Mesendoderm (in vitro differentiated cells): ENCODE measurements around the gene LRFN5.

ENCODE experiments used
- DNase-seq: peaks from one replicate; pipeline ENCODE4 v3.0.0; 2013
- H2AK5ac ChIP-seq: 2 replicates; pipeline ENCODE4 v1.6.1; 2013; ENCODE audit warnings: low read length, inconsistent platforms
- H2BK120ac ChIP-seq: 2 replicates; pipeline ENCODE4 v1.6.1; 2013; ENCODE audit warnings: low read depth, mild to moderate bottlenecking, low read length, moderate library complexity, mixed read lengths
- H2BK15ac ChIP-seq: replicated peaks from 2 replicates; pipeline ENCODE4 v1.6.1; 2013; ENCODE audit warnings: low read depth, mild to moderate bottlenecking, moderate library complexity
- H2BK5ac ChIP-seq: 2 replicates; pipeline ENCODE4 v1.6.1; 2013; ENCODE audit warnings: low read length, inconsistent platforms
- H3K18ac ChIP-seq: 2 replicates; pipeline ENCODE4 v1.6.1; 2013; ENCODE audit warnings: mild to moderate bottlenecking, low read length, mixed read lengths
- H3K23ac ChIP-seq: one replicate; pipeline ENCODE4 v1.6.1; 2013; ENCODE audit warnings: low read length
- H3K27ac ChIP-seq: 2 replicates; pipeline ENCODE4 v1.5.1; 2013; ENCODE audit warnings: low read depth, mild to moderate bottlenecking, inconsistent platforms, low read length, moderate library complexity
- H3K27me3 ChIP-seq: 2 replicates; pipeline ENCODE4 v1.6.1; 2013; ENCODE audit warnings: low read length, control low read depth, mild to moderate bottlenecking, inconsistent platforms; ENCODE audit not compliant: insufficient read depth, poor library complexity
- H3K36me3 ChIP-seq: 2 replicates; pipeline ENCODE4 v1.6.1; 2013; ENCODE audit warnings: low read length, inconsistent platforms; ENCODE audit not compliant: control insufficient read depth, insufficient read depth
- H3K4ac ChIP-seq: one replicate; pipeline ENCODE4 v1.6.1; 2013; ENCODE audit warnings: low read depth, mild to moderate bottlenecking, low read length, moderate library complexity
- H3K4me1 ChIP-seq: 2 replicates; pipeline ENCODE4 v1.6.1; 2013; ENCODE audit warnings: low read depth, low read length, inconsistent platforms; ENCODE audit not compliant: control insufficient read depth
- H3K4me2 ChIP-seq: 2 replicates; pipeline ENCODE4 v1.6.1; 2013; ENCODE audit warnings: low read length
- H3K4me3 ChIP-seq: 2 replicates; pipeline ENCODE4 v1.5.1; 2013; ENCODE audit warnings: mild to moderate bottlenecking, low read length
- H3K56ac ChIP-seq: one replicate; pipeline ENCODE4 v1.6.1; 2013; ENCODE audit warnings: low read length
- H3K79me1 ChIP-seq: 2 replicates; pipeline ENCODE4 v1.6.1; 2013; ENCODE audit warnings: low read length, inconsistent platforms
- H3K79me2 ChIP-seq: 2 replicates; pipeline ENCODE4 v1.6.1; 2013; ENCODE audit warnings: mild to moderate bottlenecking, low read length; ENCODE audit not compliant: control insufficient read depth, insufficient read depth
- H3K9ac ChIP-seq: 2 replicates; pipeline ENCODE4 v1.6.1; 2013; ENCODE audit warnings: low read length, inconsistent platforms
- H4K5ac ChIP-seq: one replicate; pipeline ENCODE4 v1.6.1; 2013; ENCODE audit warnings: low read length
- H4K8ac ChIP-seq: one replicate; pipeline ENCODE4 v1.6.1; 2013; ENCODE audit warnings: low read depth, mild to moderate bottlenecking, control low read depth, low read length, moderate library complexity
- WGBS: extraction: QIAGEN DNeasy Blood & Tissue Kit; methylation state at CpG from one replicate; pipeline ENCODE4 v1.1.7; 2013; ENCODE audit warnings: low lambda C conversion rate, missing lambda C conversion rate; ENCODE audit not compliant: insufficient coverage; ENCODE audit errors: extremely low coverage; 5-methylcytosine and 5-hydroxymethylcytosine counted together

Gene LRFN5

GRCh38 chr14:41913398-41913797 lies 306.7 kb downstream of the LRFN5 start:
- Histone ChIP-seq H3K79me1 (no peaks in the 10 kb centered on the region), H4K8ac (no peak overlapping the region), H3K9ac (no peak overlapping the region), H3K36me3 (no peaks in the 10 kb centered on the region), H3K18ac (no peak overlapping the region), H3K23ac (no peak overlapping the region), H3K56ac (no peak overlapping the region), H3K27ac (no peak overlapping the region), H3K4me1 (no peaks in the 10 kb centered on the region), H2AK5ac (no peak overlapping the region), H2BK120ac (no peak overlapping the region), H3K79me2 (no peaks in the 10 kb centered on the region), H3K4me3 (no peak overlapping the region), H4K5ac (no peak overlapping the region), H3K27me3 (no peaks in the 10 kb centered on the region), H3K4me2 (no peak overlapping the region), H2BK15ac (no peak overlapping the region), H3K4ac (no peak overlapping the region), H2BK5ac (no peak overlapping the region)
- whole genome bisulfite sequencing = no CpG with 5 or more reads among the region's 2 CpGs
- no peak for DNase-seq

- Histone ChIP-seq H3K36me3 (no peaks in the 10 kb centered on the region), H2BK120ac (no peak overlapping the region), H3K4ac (no peak overlapping the region), H3K79me2 (no peaks in the 10 kb centered on the region), H3K4me1 (no peaks in the 10 kb centered on the region), H3K23ac (no peak overlapping the region), H3K4me3 (no peak overlapping the region), H3K27me3 (no peaks in the 10 kb centered on the region), H3K27ac (no peak overlapping the region), H3K18ac (no peak overlapping the region), H2BK5ac (no peak overlapping the region), H3K4me2 (no peak overlapping the region), H3K56ac (no peak overlapping the region), H4K5ac (no peak overlapping the region), H2BK15ac (no peak overlapping the region), H3K9ac (no peak overlapping the region), H4K8ac (no peak overlapping the region), H3K79me1 (no peaks in the 10 kb centered on the region), H2AK5ac (no peak overlapping the region)
- no peak for DNase-seq
These were observed 309.1 kb downstream of the LRFN5 start for GRCh38 chr14:41915732-41916131.

- Histone ChIP-seq H3K27me3 (no peaks in the 10 kb centered on the region), H2BK5ac (no peak overlapping the region), H3K18ac (no peak overlapping the region), H3K79me1 (no peaks in the 10 kb centered on the region), H2BK120ac (no peak overlapping the region), H4K8ac (no peak overlapping the region), H3K27ac (no peak overlapping the region), H2BK15ac (no peak overlapping the region), H2AK5ac (no peak overlapping the region), H3K4ac (no peak overlapping the region), H3K56ac (no peak overlapping the region), H3K4me1 (no peaks in the 10 kb centered on the region), H3K4me3 (no peak overlapping the region), H3K79me2 (no peaks in the 10 kb centered on the region), H4K5ac (no peak overlapping the region), H3K23ac (no peak overlapping the region), H3K36me3 (no peaks in the 10 kb centered on the region), H3K9ac (no peak overlapping the region), H3K4me2 (no peak overlapping the region)
- DNase-seq = no peak
These were observed 309.6 kb downstream of the LRFN5 start for GRCh38 chr14:41916313-41916712.

- Histone ChIP-seq H3K18ac (no peak overlapping the region), H2AK5ac (no peak overlapping the region), H3K56ac (no peak overlapping the region), H4K8ac (no peak overlapping the region), H3K4me2 (no peak overlapping the region), H3K27me3 (no peaks in the 10 kb centered on the region), H3K23ac (no peak overlapping the region), H3K4ac (no peak overlapping the region), H3K4me3 (no peak overlapping the region), H3K4me1 (no peaks in the 10 kb centered on the region), H3K79me1 (no peaks in the 10 kb centered on the region), H4K5ac (no peak overlapping the region), H2BK15ac (no peak overlapping the region), H3K79me2 (no peaks in the 10 kb centered on the region), H2BK120ac (no peak overlapping the region), H3K9ac (no peak overlapping the region), H3K27ac (no peak overlapping the region), H2BK5ac (no peak overlapping the region), H3K36me3 (no peaks in the 10 kb centered on the region)
- peak; percentile 37 for DNase-seq
- no CpG with 5 or more reads among the region's 2 CpGs for WGBS
These were observed 318.7 kb downstream of the LRFN5 start for GRCh38 chr14:41925409-41925808.

- Histone ChIP-seq H4K8ac (no peak overlapping the region), H2BK120ac (no peak overlapping the region), H4K5ac (no peak overlapping the region), H3K56ac (no peak overlapping the region), H2BK15ac (no peak overlapping the region), H3K4me1 (no peaks in the 10 kb centered on the region), H3K4me3 (no peak overlapping the region), H3K18ac (no peak overlapping the region), H3K23ac (no peak overlapping the region), H3K4me2 (no peak overlapping the region), H3K9ac (no peak overlapping the region), H2AK5ac (no peak overlapping the region), H2BK5ac (no peak overlapping the region), H3K36me3 (no peaks in the 10 kb centered on the region), H3K27me3 (no peaks in the 10 kb centered on the region), H3K79me2 (no peaks in the 10 kb centered on the region), H3K4ac (no peak overlapping the region), H3K27ac (no peak overlapping the region), H3K79me1 (no peaks in the 10 kb centered on the region)
- DNase-seq = no peak
- WGBS = no CpG with 5 or more reads among the region's 7 CpGs
These were observed 343.9 kb downstream of the LRFN5 start for GRCh38 chr14:41950428-41951151.
